IPS-NIHi11 (cell line): Measurements from ENCODE around the gene GPR146.
"Not testable (repeated sequence)": the region's sequence is repeated elsewhere in the genome, so short reads cannot be mapped to it uniquely, and the experiment has no call there.

ENCODE experiments used
- DNase-seq: peaks from one replicate; pipeline ENCODE4 v3.0.0; 2012; ENCODE audit warnings: mixed read lengths, low spot score

GPR146 gene

DNA sequence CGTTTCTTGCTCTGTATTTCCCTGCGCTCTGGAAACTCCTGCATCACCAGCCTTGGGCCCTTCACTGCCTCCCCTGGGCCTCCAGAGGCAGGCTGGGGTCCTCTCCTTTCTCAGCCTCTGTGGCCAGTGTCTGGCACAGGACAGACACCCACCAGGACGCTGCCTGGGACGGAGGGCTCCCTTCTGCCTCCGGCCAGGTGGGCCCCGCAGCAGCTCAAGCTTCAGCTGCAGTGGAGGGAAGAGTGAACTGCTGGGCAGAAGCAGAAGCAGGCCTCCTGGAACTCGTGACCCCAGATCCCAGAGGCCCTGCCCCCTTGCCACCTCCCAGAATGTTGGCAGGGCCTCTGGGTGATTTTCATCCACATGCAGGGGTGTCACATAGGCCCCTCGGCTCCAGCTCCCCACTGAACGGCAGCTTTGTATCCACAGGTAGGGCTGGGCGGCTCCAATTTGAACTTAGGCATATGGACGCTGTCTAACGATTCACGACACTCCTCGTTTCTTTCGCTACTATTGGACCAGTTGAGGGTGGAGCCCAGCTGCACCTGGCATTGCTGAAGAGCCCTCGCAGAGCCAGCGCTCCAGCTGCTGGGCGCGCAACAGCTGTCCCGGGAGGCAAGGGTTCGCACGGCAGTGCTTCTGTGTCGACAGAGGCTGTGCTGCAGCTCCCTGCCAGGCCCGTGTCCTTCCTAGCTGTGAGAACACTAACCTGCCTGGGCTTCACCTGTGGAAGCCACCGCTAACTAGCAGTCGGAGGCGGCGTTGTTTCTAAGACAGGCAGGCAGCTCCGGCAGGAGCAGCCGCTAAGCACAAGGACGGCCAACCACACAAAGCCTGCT lies 18.4 kb upstream of the GPR146 start:
- peak; percentile 9 for DNase-seq

DNA sequence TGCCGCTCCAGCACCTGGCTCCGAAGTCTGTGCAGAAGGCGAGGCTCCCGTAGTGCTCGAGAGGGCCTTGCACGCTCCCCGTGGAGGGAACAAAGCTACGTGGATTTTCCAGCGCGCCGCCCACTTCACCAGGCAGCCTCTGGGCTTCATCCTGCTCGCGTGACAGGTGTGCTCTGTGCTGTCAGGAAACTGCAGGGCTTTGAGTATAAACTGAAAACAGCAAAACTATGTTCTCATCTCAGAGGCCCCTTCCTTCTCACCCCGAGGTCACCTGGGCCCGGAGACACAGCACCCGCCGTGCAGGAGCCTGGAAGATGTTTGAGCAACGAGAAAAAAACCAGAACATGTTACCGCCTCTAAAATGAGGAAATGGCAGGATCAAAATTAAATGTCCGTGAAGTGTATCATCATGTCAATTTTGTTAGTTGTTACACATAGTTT lies 17.6 kb upstream of the GPR146 start:
- peak; percentile 10 for DNase-seq

GRCh38 chr7:1027242-1028043 lies 16.9 kb upstream of the GPR146 start:
- DNase-seq = peak; percentile 67

GRCh38 chr7:1028044-1028770 lies 16.1 kb upstream of the GPR146 start:
- peak; percentile 99 for DNase-seq

DNA sequence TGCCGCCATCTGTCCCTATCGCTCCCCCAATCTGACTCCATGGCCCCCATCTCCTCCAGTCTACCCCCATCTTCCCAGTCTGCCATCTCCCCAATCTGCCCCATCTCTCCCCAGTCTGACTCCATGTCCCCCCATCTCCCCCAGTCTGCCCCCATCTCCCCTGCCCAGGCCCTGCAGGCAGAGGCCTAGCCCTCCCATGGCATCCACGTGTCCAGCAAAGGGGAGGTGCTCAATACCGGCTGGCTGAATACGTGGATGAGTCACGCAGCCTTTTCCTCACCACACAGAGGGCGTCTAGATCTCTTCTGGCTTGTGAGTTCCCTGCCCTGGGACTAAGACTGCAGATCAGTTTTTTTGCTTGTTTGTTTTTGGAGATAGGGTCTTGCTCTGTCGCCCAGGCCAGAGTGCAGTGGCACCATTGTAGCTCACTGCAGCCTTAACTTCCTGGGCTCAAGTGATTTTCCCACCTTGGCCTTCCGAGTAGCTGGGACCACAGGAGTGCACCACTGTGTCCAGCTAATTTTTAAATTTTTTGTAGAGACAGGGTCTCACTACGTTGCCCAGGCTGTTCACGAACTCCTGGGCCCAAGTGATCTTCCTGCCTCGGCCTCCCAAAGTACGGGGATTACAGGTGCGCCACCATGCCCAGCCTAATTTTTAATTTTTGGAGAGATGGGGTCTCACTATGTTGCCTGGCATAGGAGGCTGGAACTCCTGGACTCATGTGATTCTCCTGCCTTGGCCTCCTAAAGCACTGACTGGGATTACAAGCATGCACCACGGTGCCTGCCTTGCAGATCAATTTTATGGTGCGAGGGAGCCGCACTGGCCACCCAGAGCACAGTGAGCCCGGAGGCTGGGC lies 15.3 kb upstream of the GPR146 start:
- DNase-seq = peak; percentile 85

DNA sequence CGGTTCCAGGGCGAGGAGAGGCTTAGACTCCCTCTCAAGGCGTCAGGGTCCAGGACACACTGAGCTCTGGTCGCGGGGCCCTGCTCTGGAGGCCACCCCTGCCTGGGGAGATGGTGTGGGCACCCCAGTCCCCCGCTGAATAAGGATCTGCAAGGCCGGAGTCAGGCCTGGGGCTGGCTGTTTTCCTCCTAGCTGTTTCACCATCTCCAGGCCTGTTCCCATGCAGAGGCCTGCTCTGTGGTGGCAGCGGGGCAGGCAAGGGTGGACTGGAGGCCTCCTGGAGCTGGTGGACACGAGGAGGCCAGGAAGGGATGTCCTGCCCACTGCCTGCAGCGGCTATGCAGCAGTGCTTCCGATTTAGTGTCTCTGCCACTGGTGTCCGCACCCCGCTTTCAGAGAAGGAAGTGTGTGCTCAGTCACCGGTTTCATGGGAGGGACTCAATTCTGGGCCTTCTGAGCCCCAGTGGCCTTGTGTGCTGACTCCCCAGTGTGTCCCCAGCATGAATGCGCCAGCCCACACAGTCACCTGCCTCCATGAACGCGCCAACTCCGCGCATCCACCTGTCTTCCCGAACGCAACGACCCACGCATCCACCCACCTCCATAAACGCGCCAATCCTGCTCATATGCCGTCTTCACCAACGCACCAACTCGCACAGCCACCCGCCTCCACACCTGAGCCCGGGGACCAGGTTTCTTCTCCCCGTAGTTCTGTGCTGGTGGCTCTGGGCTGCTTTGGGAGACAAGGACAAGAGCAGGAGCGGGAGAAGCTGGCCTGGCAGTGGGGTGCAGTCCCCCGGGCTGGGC lies 14.5 kb upstream of the GPR146 start:
- DNase-seq = peak; percentile 44

DNA sequence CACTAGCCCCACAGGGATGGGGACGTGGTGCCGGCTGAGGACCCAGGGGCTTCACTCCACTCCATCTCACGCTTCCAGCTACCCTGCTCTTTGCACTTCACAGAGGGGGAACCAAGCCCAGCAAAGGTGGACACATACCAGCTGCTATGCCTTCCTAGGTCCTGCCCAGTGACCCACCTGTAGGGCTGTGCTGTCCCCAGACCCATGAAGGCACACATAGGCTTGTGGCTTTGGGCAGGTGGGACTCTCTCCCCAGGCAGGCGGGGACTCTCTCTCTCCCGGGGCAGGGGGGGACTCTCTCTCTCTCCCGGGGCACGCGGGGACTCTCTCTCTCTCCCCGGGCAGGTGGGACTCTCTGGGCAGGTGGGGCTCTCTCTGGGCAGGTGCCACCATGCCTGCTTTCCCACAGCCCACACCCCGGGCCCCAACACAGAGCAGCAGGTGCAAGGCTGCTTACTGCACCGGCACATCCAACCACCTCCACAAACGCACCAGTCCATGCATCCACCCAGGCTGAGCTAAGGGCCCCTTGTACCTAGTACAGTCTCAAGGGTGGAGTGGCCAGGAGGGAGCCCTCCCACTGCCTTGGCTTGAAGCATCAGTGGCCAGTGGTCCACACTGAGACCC lies 13.8 kb upstream of the GPR146 start:
- DNase-seq = no peak

GRCh38 chr7:1031716-1032455 lies 12.5 kb upstream of the GPR146 start:
- no peak for DNase-seq

GRCh38 chr7:1032536-1033181 lies 11.7 kb upstream of the GPR146 start:
- DNase-seq = no peak

- DNase-seq = no peak
Measured at GRCh38 chr7:1033546-1034145, 10.7 kb upstream of the GPR146 start.

GRCh38 chr7:1034769-1035168 lies 9.6 kb upstream of the GPR146 start:
- not testable (repeated sequence) for DNase-seq

- not testable (repeated sequence) for DNase-seq
Measured at GRCh38 chr7:1036164-1036928, 8.0 kb upstream of the GPR146 start.

- not testable (repeated sequence) for DNase-seq
Measured at GRCh38 chr7:1040233-1040632, 4.1 kb upstream of the GPR146 start.

DNA sequence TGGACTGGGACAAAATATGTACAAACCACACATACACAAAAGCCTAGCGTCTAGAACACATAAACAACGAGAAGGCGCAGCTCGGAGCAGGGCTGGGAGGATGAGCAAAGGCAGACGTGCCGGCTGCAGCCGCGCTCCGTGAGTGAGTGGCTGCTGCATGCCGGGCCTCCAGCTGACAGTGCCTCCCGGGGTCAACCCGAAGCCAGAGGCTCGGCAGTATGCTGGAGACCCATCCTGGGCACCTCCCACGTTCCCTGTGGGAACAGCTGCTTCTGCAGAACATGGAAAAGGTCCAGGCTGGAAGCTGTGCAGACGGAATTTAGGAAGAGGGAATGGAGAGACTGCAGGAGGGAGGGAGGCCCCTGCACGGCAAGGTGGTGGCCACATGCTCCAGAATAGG lies 3.6 kb upstream of the GPR146 start:
- no peak for DNase-seq

DNA sequence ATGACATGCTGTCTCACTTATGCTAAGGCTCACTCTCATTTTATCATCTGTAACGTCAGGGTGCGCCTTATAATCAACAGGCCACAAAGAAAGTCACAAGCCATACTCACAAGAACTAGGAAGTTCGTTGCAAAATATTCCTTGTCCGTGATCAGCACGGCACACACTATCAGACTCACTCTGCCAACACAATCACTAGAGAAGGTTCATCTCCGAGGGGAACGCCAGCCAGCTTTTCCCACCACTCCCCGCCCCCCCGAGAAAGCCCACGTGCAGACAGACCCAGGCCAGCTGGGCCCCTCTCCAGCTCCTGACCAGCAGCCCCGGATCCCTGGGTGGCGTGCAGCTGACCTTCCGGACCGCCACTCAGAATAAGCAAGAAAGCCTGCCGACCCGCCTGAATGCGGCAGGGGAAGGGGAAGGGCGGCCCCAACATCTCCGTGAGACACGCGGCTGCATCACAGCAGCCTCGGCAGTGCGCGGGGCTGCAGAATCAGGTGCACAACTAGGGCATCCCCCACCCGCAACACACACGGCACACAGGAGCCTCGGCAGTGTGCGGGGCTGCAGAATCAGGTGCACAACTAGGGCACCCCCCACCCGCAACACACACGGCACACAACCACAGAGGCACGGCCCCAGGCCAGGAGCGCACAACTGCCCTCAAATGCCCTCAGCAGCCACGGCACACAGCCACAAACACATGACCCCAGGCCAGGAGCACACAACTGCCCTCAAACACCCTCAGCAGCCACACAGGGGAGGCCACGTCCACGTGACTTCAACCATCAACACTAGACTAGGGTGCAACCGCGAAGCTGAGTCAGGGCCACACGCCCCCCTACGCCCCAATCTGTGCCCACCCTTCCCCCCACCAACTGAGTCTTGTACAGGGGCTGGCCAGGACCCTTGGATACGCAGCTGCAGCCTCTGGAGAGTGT lies 2.5 kb upstream of the GPR146 start:
- DNase-seq = no peak

DNA sequence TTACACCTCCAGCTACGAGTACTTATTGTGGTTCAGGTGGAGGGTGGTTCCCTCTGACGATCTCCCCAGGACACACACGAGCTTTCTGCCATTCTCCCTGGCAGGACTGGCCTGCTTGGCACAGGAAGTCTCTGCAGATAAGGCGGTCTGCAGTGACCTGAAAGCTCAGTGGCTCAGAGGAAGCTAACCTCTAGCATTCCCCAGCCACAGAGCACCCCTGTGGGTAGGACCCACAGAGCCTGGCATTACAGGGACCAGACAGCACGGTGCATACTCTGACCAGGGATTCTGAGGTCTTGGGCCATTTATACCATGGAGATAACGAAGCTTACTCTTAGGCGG lies 1.9 kb upstream of the GPR146 start:
- no peak for DNase-seq
